ENCODE results near the gene NCOA1.

Gene NCOA1

DNA sequence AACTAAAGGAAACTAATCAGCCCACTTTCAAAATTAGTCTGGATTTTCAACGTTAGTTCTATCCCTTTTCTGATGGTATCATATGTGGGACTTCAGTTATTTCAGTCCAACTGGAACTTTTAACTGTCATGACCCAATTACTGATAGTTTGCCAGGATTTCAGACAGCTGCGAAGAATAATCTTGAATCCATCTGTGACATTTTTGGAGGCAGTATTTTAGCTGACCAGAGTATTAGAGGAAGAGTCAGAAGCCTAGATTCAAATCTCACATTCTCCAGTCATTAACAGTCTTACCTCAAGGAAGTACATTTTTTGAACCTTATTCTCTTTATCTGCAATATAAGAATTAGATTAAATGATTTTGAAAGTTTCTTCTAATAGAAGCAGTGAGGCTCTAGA, 220.8 kb downstream of the NCOA1 start:
- H3K4me3 ChIP-seq (ENCODE audit: low read depth, low read length): no peak overlapping the region
- DNase-seq (ENCODE audit: low read depth): no peak

DNA sequence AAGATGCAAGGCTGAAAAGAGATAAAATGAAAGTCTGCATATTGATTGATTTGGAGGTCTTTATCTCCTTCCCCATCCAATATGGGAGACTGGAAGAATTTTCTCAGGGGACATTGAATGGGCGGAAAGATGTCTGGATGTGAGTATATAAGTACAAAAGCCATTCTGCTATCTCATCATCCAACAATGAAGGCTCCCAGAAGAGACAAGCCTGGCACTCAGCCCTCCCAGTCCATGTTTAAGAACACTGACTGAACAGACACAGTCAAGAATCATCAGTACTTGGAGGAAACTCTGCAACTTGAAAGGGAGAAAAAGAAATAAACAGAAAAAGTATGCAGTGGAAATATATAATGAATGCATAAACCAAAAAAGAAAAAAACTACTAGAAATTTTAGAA, 221.2 kb downstream of the NCOA1 start:
- no peak overlapping the region for H3K4me3 ChIP-seq (ENCODE audit: low read depth, low read length)
- DNase-seq (ENCODE audit: low read depth): no peak

- no peak for DNase-seq (ENCODE audit: low read depth)
- no peak overlapping the region for H3K4me3 ChIP-seq (ENCODE audit: low read depth, low read length)
These were observed 226.4 kb downstream of the NCOA1 start for GRCh38 chr2:24717263-24717951.

DNA sequence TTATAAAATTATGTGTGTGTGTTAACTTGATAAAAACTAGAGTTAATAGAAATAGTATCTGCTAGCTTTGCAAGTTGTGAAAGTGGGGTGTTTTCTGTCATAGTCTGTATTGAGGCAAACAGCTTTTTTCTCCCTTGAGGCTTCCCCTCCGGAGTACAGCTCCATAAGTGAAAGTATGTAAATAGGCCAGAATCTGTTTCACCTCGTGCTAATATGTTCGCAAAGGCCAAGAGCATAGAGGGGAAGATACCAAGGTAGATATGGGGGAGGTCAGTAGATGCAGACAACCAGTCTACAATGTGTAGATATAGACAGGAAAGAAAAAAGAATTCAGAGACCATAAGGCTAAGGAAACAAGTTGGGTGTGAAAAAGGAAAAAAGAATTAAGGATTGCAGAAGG, 229.3 kb downstream of the NCOA1 start:
- no peak overlapping the region for H3K4me3 ChIP-seq (ENCODE audit: low read depth, low read length)
- no peak for DNase-seq (ENCODE audit: low read depth)

GRCh38 chr2:24721470-24721869, 230.4 kb downstream of the NCOA1 start:
- H3K4me3 ChIP-seq (ENCODE audit: low read depth, low read length): no peak overlapping the region
- DNase-seq (ENCODE audit: low read depth): peak; percentile 85

- no peak overlapping the region for H3K4me3 ChIP-seq (ENCODE audit: low read depth, low read length)
- DNase-seq (ENCODE audit: low read depth): no peak
These were observed 231.2 kb downstream of the NCOA1 start for GRCh38 chr2:24722141-24722790.

DNA sequence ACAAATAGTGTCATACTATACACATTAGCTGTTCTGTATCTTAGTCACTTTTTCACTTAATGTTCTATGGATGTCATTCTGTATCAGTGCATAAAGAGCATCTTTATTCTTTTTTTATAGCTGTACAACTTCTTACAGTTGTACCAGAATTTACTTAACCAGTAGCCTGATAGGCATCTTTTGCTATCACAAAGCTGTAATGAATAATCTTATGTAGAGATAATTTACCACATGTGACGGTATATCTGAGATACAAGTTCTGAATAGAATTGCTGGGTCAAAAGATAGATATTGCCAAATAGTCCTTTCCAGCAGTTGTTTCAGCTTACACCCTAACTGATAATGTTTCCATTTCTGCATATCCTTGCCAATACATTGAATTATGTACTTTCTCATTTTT, 232.1 kb downstream of the NCOA1 start:
- DNase-seq (ENCODE audit: low read depth): no peak
- H3K4me3 ChIP-seq (ENCODE audit: low read depth, low read length): no peak overlapping the region

- no peak for DNase-seq (ENCODE audit: low read depth)
- no peak overlapping the region for H3K4me3 ChIP-seq (ENCODE audit: low read depth, low read length)
These were observed 232.6 kb downstream of the NCOA1 start for GRCh38 chr2:24723665-24724064.

DNA sequence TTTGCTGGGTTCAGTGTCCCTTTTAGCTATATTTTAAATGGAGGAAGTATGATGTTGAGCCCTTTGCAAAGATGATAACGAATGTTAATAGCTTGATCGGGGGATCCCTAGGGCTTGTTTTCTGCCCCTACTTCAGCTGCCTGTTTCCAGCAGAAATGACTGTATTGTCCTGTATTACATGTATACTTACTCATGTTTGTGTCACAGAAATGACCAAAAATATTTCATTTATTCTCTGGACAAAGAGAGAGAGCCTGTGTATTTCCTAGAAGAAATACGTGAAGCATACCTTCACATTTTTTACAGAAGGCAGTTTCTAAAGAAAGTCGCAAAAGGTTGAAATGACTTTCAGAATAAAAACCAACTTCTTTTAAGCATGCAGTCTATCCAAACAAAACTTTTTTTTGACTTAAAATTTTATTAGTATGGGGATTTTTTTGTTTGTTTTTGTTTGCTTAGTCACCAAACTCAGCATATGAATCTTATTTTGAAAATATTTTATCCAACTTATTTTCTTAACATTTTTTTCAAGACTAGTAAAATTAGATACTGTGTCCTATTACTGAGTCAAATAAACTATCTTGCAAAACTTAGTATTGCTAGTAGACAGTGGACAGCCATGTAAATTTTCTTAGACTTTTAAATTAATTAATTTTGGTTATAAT, 233.2 kb downstream of the NCOA1 start:
- no peak for DNase-seq (ENCODE audit: low read depth)
- no peak overlapping the region for H3K4me3 ChIP-seq (ENCODE audit: low read depth, low read length)

DNA sequence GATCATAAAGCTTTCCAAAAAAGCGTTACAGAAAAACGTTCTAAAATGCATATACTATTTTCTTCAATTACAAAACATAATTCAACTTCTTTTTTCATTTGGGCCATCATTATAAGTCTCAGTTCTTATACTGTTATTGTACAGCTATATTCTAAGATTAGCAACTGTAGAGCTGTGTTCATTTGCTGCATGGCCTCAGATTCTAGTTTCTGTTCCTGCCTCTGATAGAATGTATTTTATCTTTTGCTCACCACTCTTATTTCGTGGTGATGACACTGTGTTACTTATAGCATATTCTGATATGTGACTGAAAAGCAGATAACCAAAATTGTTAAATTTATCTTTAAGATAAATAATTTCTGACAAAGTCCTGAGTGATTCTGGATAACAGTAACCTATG, 234.9 kb downstream of the NCOA1 start:
- H3K4me3 ChIP-seq (ENCODE audit: low read depth, low read length): no peak overlapping the region
- DNase-seq (ENCODE audit: low read depth): no peak

GRCh38 chr2:24730481-24730880, 239.4 kb downstream of the NCOA1 start:
- DNase-seq (ENCODE audit: low read depth): no peak
- H3K4me3 ChIP-seq (ENCODE audit: low read depth, low read length): no peak overlapping the region

GRCh38 chr2:24731040-24731439, 240.0 kb downstream of the NCOA1 start:
- DNase-seq (ENCODE audit: low read depth): no peak
- no peak overlapping the region for H3K4me3 ChIP-seq (ENCODE audit: low read depth, low read length)

- no peak overlapping the region for H3K4me3 ChIP-seq (ENCODE audit: low read depth, low read length)
- DNase-seq (ENCODE audit: low read depth): no peak
These were observed 240.9 kb downstream of the NCOA1 start for GRCh38 chr2:24731923-24732322.

DNA sequence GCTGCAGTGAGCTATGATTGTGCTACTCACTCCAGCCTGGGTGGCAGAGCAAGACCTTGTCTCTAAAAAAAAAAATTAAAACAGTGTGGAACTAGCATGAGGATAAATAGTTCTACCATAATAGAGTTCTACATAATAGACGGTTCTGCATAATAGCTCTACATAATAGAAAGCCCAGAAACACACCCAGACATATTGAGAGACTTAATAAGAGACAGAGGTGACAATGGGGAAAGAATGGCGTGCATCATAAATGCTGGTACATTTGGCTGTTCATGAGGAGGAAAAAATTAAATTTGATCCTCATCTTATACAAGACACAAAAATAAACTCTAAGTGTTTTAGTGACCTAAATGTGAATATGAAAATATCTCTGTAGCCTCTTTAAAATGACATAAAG, 243.7 kb downstream of the NCOA1 start:
- H3K4me3 ChIP-seq (ENCODE audit: low read depth, low read length): no peak overlapping the region
- no peak for DNase-seq (ENCODE audit: low read depth)

DNA sequence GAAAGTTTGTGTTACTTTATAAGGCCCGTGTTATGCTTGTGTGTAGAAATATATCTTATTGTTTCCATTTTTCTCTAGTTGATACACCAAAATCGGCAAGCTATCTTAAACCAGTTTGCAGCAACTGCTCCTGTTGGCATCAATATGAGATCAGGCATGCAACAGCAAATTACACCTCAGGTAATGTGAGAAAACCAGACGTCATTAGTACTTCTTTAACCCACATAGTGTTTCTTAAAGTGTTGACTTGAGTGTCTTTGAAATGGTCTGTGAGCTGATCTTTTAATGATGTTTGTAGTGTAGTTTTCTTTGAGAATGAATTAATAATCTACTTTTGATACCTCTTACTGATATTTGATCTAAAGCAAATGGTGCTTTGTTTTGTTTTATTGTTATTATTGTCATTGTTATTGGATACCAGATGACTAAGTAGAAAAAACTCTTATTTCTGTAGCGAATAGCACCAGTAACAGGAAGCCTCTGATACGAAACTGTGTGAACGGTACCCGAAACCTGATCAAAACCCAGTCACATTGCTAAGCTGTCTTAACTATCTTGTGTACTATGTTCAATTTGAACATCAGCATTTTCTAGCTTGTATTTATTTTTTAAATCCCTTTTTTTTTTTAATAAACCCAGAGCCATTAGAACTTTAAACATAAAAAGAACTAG, 248.4 kb downstream of the NCOA1 start:
- no peak overlapping the region for H3K4me3 ChIP-seq (ENCODE audit: low read depth, low read length)
- DNase-seq (ENCODE audit: low read depth): no peak

GRCh38 chr2:24740142-24740541, 249.1 kb downstream of the NCOA1 start:
- no peak for DNase-seq (ENCODE audit: low read depth)
- H3K4me3 ChIP-seq (ENCODE audit: low read depth, low read length): no peak overlapping the region

DNA sequence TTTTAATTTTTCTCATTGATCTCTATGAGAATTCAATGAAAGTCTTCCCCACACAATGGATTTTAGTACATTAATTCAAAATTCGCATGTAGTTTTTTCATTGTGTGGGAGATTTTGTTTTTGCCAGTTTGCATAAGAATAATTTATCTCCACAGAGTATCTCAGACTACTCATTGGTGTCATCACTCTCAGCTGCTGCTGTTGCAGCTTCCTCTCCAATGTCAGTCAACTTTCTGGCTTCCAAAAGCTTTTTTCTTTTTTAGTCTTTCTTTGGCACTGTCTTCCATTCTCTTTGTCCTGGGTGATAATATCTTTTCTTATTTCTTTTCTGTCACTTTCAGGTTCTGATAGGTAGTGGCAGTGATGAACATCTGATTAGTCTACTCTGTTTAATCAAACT, 251.7 kb downstream of the NCOA1 start:
- DNase-seq (ENCODE audit: low read depth): no peak
- H3K4me3 ChIP-seq (ENCODE audit: low read depth, low read length): no peak overlapping the region

- H3K4me3 ChIP-seq (ENCODE audit: low read depth, low read length): no peak overlapping the region
- no peak for DNase-seq (ENCODE audit: low read depth)
These were observed 252.9 kb downstream of the NCOA1 start for GRCh38 chr2:24743924-24744323.

- H3K4me3 ChIP-seq (ENCODE audit: low read depth, low read length): no peak overlapping the region
- DNase-seq (ENCODE audit: low read depth): no peak
These were observed 253.3 kb downstream of the NCOA1 start for GRCh38 chr2:24744356-24744755.

GRCh38 chr2:24745825-24746224, 254.8 kb downstream of the NCOA1 start:
- no peak overlapping the region for H3K4me3 ChIP-seq (ENCODE audit: low read depth, low read length)
- no peak for DNase-seq (ENCODE audit: low read depth)

All from skeletal muscle cell (primary cell).